Mesothelial cell of epicardium (in vitro differentiated cells): ENCODE results near the gene ANAPC10. TPM values are rescaled to one million over a fixed set of nuclear protein-coding genes. Genes with fewer than 3 reads are reported as not detected.
A peak's percentile ranks its signal among the peaks of the same experiment; 100 is the strongest.

Source experiments
- DNase-seq, 2 experiments: peaks; one replicate each; pipeline ENCODE4 v3.0.0; 2021; ENCODE audit warnings: low spot score in 2 of 2; ENCODE audit not compliant: unreplicated experiment in 2 of 2
- H3K27ac Mint-ChIP-seq: 2 replicates; pipeline ENCODE4 v1.8.0; 2021; ENCODE audit warnings: mixed read lengths
- H3K27me3 Mint-ChIP-seq: 2 replicates; pipeline ENCODE4 v1.8.0; 2021; ENCODE audit warnings: low read depth, mixed read lengths
- H3K36me3 Mint-ChIP-seq: 2 replicates; pipeline ENCODE4 v1.8.0; 2021; ENCODE audit warnings: mixed read lengths
- H3K4me1 Mint-ChIP-seq: 2 replicates; pipeline ENCODE4 v1.8.0; 2021; ENCODE audit warnings: mixed read lengths
- H3K4me3 Mint-ChIP-seq: 2 replicates; pipeline ENCODE4 v1.8.0; 2021; ENCODE audit warnings: mild to moderate bottlenecking, moderate library complexity, mixed read lengths
- H3K9me3 Mint-ChIP-seq: 2 replicates; pipeline ENCODE4 v1.8.0; 2021; ENCODE audit warnings: mixed read lengths
- CTCF ChIP-seq: fragments of 200-600 bp; sonication (generic); IDR thresholded peaks from one replicate; pipeline ENCODE4 v1.5.0; 2021; ENCODE audit warnings: antibody characterized with exemption; ENCODE audit not compliant: unreplicated experiment
- total RNA-seq: library from RNA; stranded (reverse); gene quantifications from 3 replicates; pipeline ENCODE4 v1.2.1, GENCODE V29; 2021

Gene ANAPC10
- total RNA-seq, 1 donor from 2014 or later: 24.2 TPM

- Mint-ChIP-seq H3K27me3 (no peaks in the 10 kb centered on the region), H3K27ac (no peak overlapping the region), H3K36me3 (no peaks in the 10 kb centered on the region), H3K9me3 (no peaks in the 10 kb centered on the region), H3K4me3 (no peak overlapping the region), H3K4me1 (peaks cover 19% of the 10 kb centered on the region)
- TF ChIP-seq CTCF: no peak
- DNase-seq: no peak
Observed at GRCh38 chr4:145101091-145101490, 3.1 kb upstream of the ANAPC10 start.

- no peak for DNase-seq
- Mint-ChIP-seq H3K27ac (peak overlapping the region; percentile 27), H3K27me3 (no peaks in the 10 kb centered on the region), H3K4me3 (peak overlapping the region; percentile 86), H3K9me3 (peaks cover 7% of the 10 kb centered on the region), H3K36me3 (peaks cover 8% of the 10 kb centered on the region), H3K4me1 (peaks cover 19% of the 10 kb centered on the region)
- TF ChIP-seq CTCF: no peak
Observed at GRCh38 chr4:145099653-145100052, 1.7 kb upstream of the ANAPC10 start.

- Mint-ChIP-seq H3K4me3 (peak overlapping the region; percentile 86), H3K27me3 (no peaks in the 10 kb centered on the region), H3K9me3 (peaks cover 17% of the 10 kb centered on the region), H3K27ac (peak overlapping the region; percentile 98), H3K36me3 (peaks cover 18% of the 10 kb centered on the region), H3K4me1 (peaks cover 19% of the 10 kb centered on the region)
- DNase-seq: no peak
- no peak for TF ChIP-seq CTCF
Observed at GRCh38 chr4:145098675-145099037, 660 bp upstream of the ANAPC10 start.

GRCh38 chr4:145097331-145097820 is 620 bp downstream of the ANAPC10 start:
- TF ChIP-seq CTCF: no peak
- Mint-ChIP-seq H3K27ac (peak overlapping the region; percentile 98), H3K4me3 (peak overlapping the region; percentile 86), H3K27me3 (no peaks in the 10 kb centered on the region), H3K9me3 (peaks cover 24% of the 10 kb centered on the region), H3K36me3 (peaks cover 31% of the 10 kb centered on the region), H3K4me1 (peaks cover 19% of the 10 kb centered on the region)
- DNase-seq: no peak

GRCh38 chr4:145093638-145094037 is 4.4 kb downstream of the ANAPC10 start:
- DNase-seq: no peak
- H3K27me3 Mint-ChIP-seq: no peaks in the 10 kb centered on the region
- peaks cover 48% of the 10 kb centered on the region for H3K36me3 Mint-ChIP-seq
- no peak overlapping the region for H3K27ac Mint-ChIP-seq
- no peak for TF ChIP-seq CTCF
- peaks cover 24% of the 10 kb centered on the region for H3K9me3 Mint-ChIP-seq
- no peak overlapping the region for H3K4me3 Mint-ChIP-seq
- peaks cover 5% of the 10 kb centered on the region for H3K4me1 Mint-ChIP-seq

- Mint-ChIP-seq H3K27me3 (no peaks in the 10 kb centered on the region), H3K36me3 (peaks cover 59% of the 10 kb centered on the region)
Observed at GRCh38 chr4:145090380-145090779, 7.6 kb downstream of the ANAPC10 start.

More at GRCh38 chr4:145090380-145090779, 7.6 kb downstream of the ANAPC10 start:
- no peaks in the 10 kb centered on the region for H3K4me1 Mint-ChIP-seq
- no peak overlapping the region for H3K27ac Mint-ChIP-seq
- no peak overlapping the region for H3K4me3 Mint-ChIP-seq
- peaks cover 23% of the 10 kb centered on the region for H3K9me3 Mint-ChIP-seq
- no peak for TF ChIP-seq CTCF
- DNase-seq: no peak
